Lung (tissue), 12 donors: ENCODE data around the gene PCAT7. TPM values are rescaled to one million over a fixed set of nuclear protein-coding genes. Genes with fewer than 3 reads are reported as not detected.

Experiments
- ATAC-seq: fragments of 200-7000 bp; cut with Tn5 transposase; one replicate; pipeline ENCODE4 v1.9.1; 2020; ENCODE audit warnings: moderate number of reproducible peaks; ENCODE audit not compliant: insufficient read depth, low FRiP score
- DNase-seq, 3 donors: peaks; one replicate each; pipeline ENCODE4 v3.0.0-alpha.2; 2013 to 2017
- H3K27ac ChIP-seq, 2 donors: one replicate each; pipeline ENCODE4 v1.5.1; 2013; ENCODE audit warnings: mild to moderate bottlenecking in 2 of 2, moderate library complexity in 2 of 2, control low read depth in 1 of 2, inconsistent platforms in 1 of 2, low read depth in 1 of 2, low read length in 1 of 2
- H3K27me3 ChIP-seq, 3 donors: one replicate each; pipeline ENCODE4 v1.5.1; 2013; ENCODE audit warnings: low read length in 2 of 3; ENCODE audit not compliant: control insufficient read depth in 3 of 3, insufficient read depth in 3 of 3
- H3K36me3 ChIP-seq, 4 donors: one replicate each; pipeline ENCODE4 v1.5.1; 2013; ENCODE audit warnings: low read length in 4 of 4, mild to moderate bottlenecking in 1 of 4, moderate library complexity in 1 of 4; ENCODE audit not compliant: control insufficient read depth in 4 of 4, insufficient read depth in 4 of 4
- H3K4me1 ChIP-seq, 5 donors: one replicate each; pipeline ENCODE4 v1.5.1; 2013; ENCODE audit warnings: low read length in 5 of 5, mild to moderate bottlenecking in 2 of 5, moderate library complexity in 1 of 5; ENCODE audit not compliant: control insufficient read depth in 5 of 5, insufficient read depth in 5 of 5
- H3K4me3 ChIP-seq: one replicate; pipeline ENCODE4 v1.5.1; 2013; ENCODE audit warnings: mild to moderate bottlenecking, control low read depth, moderate library complexity
- H3K9ac ChIP-seq, 2 donors: one replicate each; pipeline ENCODE4 v1.5.1; 2013; ENCODE audit warnings: low read length in 2 of 2, control low read depth in 1 of 2; ENCODE audit not compliant: insufficient read depth in 1 of 2
- H3K9me3 ChIP-seq, 4 donors: one replicate each; pipeline ENCODE4 v1.5.1; 2013; ENCODE audit warnings: low read length in 3 of 4, mild to moderate bottlenecking in 1 of 4, moderate library complexity in 1 of 4; ENCODE audit not compliant: control insufficient read depth in 4 of 4, insufficient read depth in 3 of 4
- CTCF ChIP-seq: IDR thresholded peaks from 2 replicates; pipeline ENCODE4 v1.5.1; 2012; ENCODE audit warnings: mild to moderate bottlenecking; ENCODE audit errors: control extremely low read depth, extremely low read depth
- WGBS, 2 donors: extraction: QIAGEN DNeasy Blood & Tissue Kit; methylation state at CpG; one replicate each; pipeline ENCODE4 v1.1.7; 2013; 5-methylcytosine and 5-hydroxymethylcytosine counted together
- polyA plus RNA-seq, 2 donors: library from polyadenylated mRNA; stranded (reverse); fragments of 200-250 nt; gene quantifications; one replicate each; pipeline ENCODE4 v1.2.1, GENCODE V29; 2013
- total RNA-seq, 2 donors: library from RNA; depleted of rRNA in 1 of 2; stranded (reverse); fragments of >200 nt in 1 of 2; gene quantifications; one replicate each; pipeline ENCODE4 v1.2.1, GENCODE V29; 2014 to 2021
- donor health status: control.
- donor health status: control.
- donor health status: Bipolar disorder and iron deficiency.
- donor health status: healthy.
- donor health status: DM: yes; HTN: yes; CAD: no.

Gene PCAT7
- total and polyA plus RNA-seq, 4 donors = 0.09 to 0.28 (median 0.10) TPM; not detected in 1

GRCh38 chr9:94581728-94582127 lies 26.8 kb downstream of the PCAT7 start:
- WGBS, 2 donors = 92 to 95% methylated on average over 5 of the region's 5 CpGs
- no peak for ATAC-seq
- Histone ChIP-seq H3K27me3 (no peaks in the 10 kb centered on the region), H3K27ac (no peak overlapping the region), H3K9ac (no peak overlapping the region), H3K9me3 (no peaks in the 10 kb centered on the region), H3K4me3 (no peak overlapping the region), H3K4me1 (peaks cover 0 to 16% (median 0%) of the 10 kb centered on the region in 5 donors), H3K36me3 (no peaks in the 10 kb centered on the region)
- no peak for DNase-seq
- no peak for TF ChIP-seq CTCF

- Histone ChIP-seq H3K27me3 (no peaks in the 10 kb centered on the region), H3K4me3 (no peak overlapping the region), H3K27ac (no peak overlapping the region), H3K9ac (no peak overlapping the region), H3K4me1 (peaks cover 0 to 10% (median 0%) of the 10 kb centered on the region in 5 donors), H3K36me3 (no peaks in the 10 kb centered on the region), H3K9me3 (no peaks in the 10 kb centered on the region)
- 83 to 91% methylated on average over 6 of the region's 6 CpGs for WGBS, 2 donors
- TF ChIP-seq CTCF = no peak
- DNase-seq (no peak), ATAC-seq (no peak)
Measured at GRCh38 chr9:94584555-94584954, 29.7 kb downstream of the PCAT7 start.

GRCh38 chr9:94586316-94586715 lies 31.4 kb downstream of the PCAT7 start:
- peak in 1 of 3 donors; percentile 13 for DNase-seq
- H3K9me3 ChIP-seq = no peaks in the 10 kb centered on the region
- 55 to 71% methylated on average over 4 of the region's 4 CpGs for WGBS, 2 donors
- ATAC-seq = no peak
- H3K36me3 ChIP-seq = no peaks in the 10 kb centered on the region
- H3K27ac ChIP-seq = no peak overlapping the region
- no peak overlapping the region for H3K4me3 ChIP-seq
- no peaks in the 10 kb centered on the region for H3K27me3 ChIP-seq
- no peak for TF ChIP-seq CTCF
- peaks cover 0 to 10% (median 0%) of the 10 kb centered on the region in 5 donors for H3K4me1 ChIP-seq
- no peak overlapping the region for H3K9ac ChIP-seq

- DNase-seq (peak; percentile 41 to 60 (median 59)), ATAC-seq (no peak)
- Histone ChIP-seq H3K4me3 (no peak overlapping the region), H3K9me3 (peaks cover 0 to 2% (median 0%) of the 10 kb centered on the region in 4 donors), H3K27me3 (no peaks in the 10 kb centered on the region), H3K4me1 (peaks cover 0 to 10% (median 0%) of the 10 kb centered on the region in 5 donors), H3K27ac (no peak overlapping the region), H3K9ac (no peak overlapping the region), H3K36me3 (no peaks in the 10 kb centered on the region)
- no peak for TF ChIP-seq CTCF
- 48 to 64% methylated on average over 9 of the region's 9 CpGs for WGBS, 2 donors
Measured at GRCh38 chr9:94586814-94587213, 31.9 kb downstream of the PCAT7 start.
